Measurements from ENCODE around the gene CFAP92. TPM values are rescaled to one million over a fixed set of nuclear protein-coding genes. Genes with fewer than 3 reads are reported as not detected.

CFAP92 gene
- total and polyA plus RNA-seq, 11 donors: 0.12 to 1.8 (median 0.36) TPM; not detected in 3

GRCh38 chr3:129016356-129016719, 22.5 kb upstream of the CFAP92 start:
- WGBS, 4 donors: 39 to 52% (median 41%) methylated on average over 3 to 6 of the region's 6 CpGs; no CpG with 5 or more reads in 1 of the 4 donors
- no peak for TF ChIP-seq POLR2A (IDR thresholded peaks at IDR 0.05)
- peak in 1 of 12 donors; percentile 17 for TF ChIP-seq CTCF (IDR thresholded peaks at IDR 0.05)
- Histone ChIP-seq H3K9me3 (no peaks in the 10 kb centered on the region), H3K27ac (peak overlapping the region; percentile 69 to 93 (median 84)), H3K4me1 (peaks cover 0 to 61% (median 45%) of the 10 kb centered on the region in 12 donors), H3K27me3 (no peaks in the 10 kb centered on the region), H3K36me3 (peaks cover 0 to 4% (median 0%) of the 10 kb centered on the region in 9 donors), H3K4me3 (peak overlapping the region in 3 of 12 donors; percentile 1 to 13 (median 1))
- intact Hi-C loops (cut with DNase I): no loop called here
- ATAC-seq: no peak
- DNase-seq: peak in 1 of 5 donors; percentile 22

GRCh38 chr3:129015388-129016105, 21.7 kb upstream of the CFAP92 start:
- Histone ChIP-seq H3K9me3 (no peaks in the 10 kb centered on the region), H3K27ac (peak overlapping the region; percentile 69 to 93 (median 84)), H3K36me3 (peaks cover 0 to 4% (median 0%) of the 10 kb centered on the region in 9 donors), H3K4me3 (peak overlapping the region in 3 of 12 donors; percentile 1 to 13 (median 1)), H3K27me3 (no peaks in the 10 kb centered on the region), H3K4me1 (peaks cover 0 to 57% (median 41%) of the 10 kb centered on the region in 12 donors)
- TF ChIP-seq CTCF (IDR thresholded peaks at IDR 0.05) (no peak), POLR2A (IDR thresholded peaks at IDR 0.05) (no peak)
- ATAC-seq (peak; percentile 28 to 83 (median 59)), DNase-seq (peak; percentile 66 to 80 (median 77))
- intact Hi-C loops (cut with DNase I): no loop called here
- WGBS, 4 donors: 56 to 66% (median 62%) methylated on average over 19 of the region's 19 CpGs

GRCh38 chr3:129014793-129015345, 21.0 kb upstream of the CFAP92 start:
- no peak for ATAC-seq
- H3K36me3 ChIP-seq: peaks cover 0 to 4% (median 0%) of the 10 kb centered on the region in 9 donors
- H3K27ac ChIP-seq: peak overlapping the region; percentile 59 to 93 (median 84)
- H3K27me3 ChIP-seq: no peaks in the 10 kb centered on the region
- 87 to 93% (median 91%) methylated on average over 6 to 9 of the region's 9 CpGs for WGBS, 4 donors
- H3K9me3 ChIP-seq: no peaks in the 10 kb centered on the region
- intact Hi-C loops (cut with DNase I): no loop called here
- H3K4me1 ChIP-seq: peaks cover 0 to 57% (median 41%) of the 10 kb centered on the region in 12 donors
- H3K4me3 ChIP-seq: no peak overlapping the region
- no peak for DNase-seq
- TF ChIP-seq CTCF (IDR thresholded peaks at IDR 0.05): no peak
- TF ChIP-seq POLR2A (IDR thresholded peaks at IDR 0.05): no peak

- H3K27ac ChIP-seq: peak overlapping the region in 11 of 12 donors; percentile 69 to 93 (median 84)
- no peaks in the 10 kb centered on the region for H3K27me3 ChIP-seq
- H3K4me3 ChIP-seq: no peak overlapping the region
- ATAC-seq (peak in 3 of 4 donors; percentile 7 to 39 (median 20)), DNase-seq (peak in 1 of 5 donors; percentile 76)
- intact Hi-C loops (cut with DNase I): no loop called here
- TF ChIP-seq POLR2A (IDR thresholded peaks at IDR 0.05) (no peak), CTCF (IDR thresholded peaks at IDR 0.05) (no peak)
- H3K4me1 ChIP-seq: peaks cover 0 to 57% (median 41%) of the 10 kb centered on the region in 12 donors
- H3K36me3 ChIP-seq: peaks cover 0 to 10% (median 0%) of the 10 kb centered on the region in 9 donors
- WGBS, 4 donors: 74 to 85% (median 80%) methylated on average over 13 of the region's 13 CpGs
- H3K9me3 ChIP-seq: no peaks in the 10 kb centered on the region
Observed at GRCh38 chr3:129014148-129014547, 20.3 kb upstream of the CFAP92 start.

All from heart left ventricle (tissue), 16 donors.